GM12874 (cell line): ENCODE measurements around the gene PROSER2.

Experiments
- TF ChIP-seq, protein P1 (sequence below): IDR thresholded peaks from 2 replicates; pipeline ENCODE4 v1.5.1; 2011; ENCODE audit warnings: low read depth, mild to moderate bottlenecking, control low read depth, low read length, moderate library complexity; ENCODE audit not compliant: insufficient read depth

The PROSER2 gene

DNA sequence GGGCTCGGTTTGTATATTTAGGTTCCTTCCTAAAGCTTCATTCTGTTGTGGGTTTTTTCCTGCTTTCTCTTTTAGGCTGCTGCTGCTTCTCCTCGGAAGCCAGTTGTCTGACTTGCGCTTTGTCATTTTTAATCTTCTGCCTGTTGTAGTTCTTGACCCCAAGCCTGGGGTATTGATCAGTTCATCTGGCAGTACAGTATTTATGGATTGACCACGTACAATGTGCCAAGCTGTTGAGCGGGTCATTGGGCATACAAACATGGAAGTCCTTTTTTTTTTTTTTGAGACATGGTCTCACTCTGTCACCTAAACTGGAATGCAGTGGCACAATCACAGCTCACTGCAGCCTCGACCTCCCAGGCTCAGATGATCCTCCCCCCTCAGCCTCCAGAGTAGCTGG is 4.3 kb downstream of the PROSER2 start:
- TF ChIP-seq, protein P1, sequence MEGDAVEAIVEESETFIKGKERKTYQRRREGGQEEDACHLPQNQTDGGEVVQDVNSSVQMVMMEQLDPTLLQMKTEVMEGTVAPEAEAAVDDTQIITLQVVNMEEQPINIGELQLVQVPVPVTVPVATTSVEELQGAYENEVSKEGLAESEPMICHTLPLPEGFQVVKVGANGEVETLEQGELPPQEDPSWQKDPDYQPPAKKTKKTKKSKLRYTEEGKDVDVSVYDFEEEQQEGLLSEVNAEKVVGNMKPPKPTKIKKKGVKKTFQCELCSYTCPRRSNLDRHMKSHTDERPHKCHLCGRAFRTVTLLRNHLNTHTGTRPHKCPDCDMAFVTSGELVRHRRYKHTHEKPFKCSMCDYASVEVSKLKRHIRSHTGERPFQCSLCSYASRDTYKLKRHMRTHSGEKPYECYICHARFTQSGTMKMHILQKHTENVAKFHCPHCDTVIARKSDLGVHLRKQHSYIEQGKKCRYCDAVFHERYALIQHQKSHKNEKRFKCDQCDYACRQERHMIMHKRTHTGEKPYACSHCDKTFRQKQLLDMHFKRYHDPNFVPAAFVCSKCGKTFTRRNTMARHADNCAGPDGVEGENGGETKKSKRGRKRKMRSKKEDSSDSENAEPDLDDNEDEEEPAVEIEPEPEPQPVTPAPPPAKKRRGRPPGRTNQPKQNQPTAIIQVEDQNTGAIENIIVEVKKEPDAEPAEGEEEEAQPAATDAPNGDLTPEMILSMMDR, result no peak

DNA sequence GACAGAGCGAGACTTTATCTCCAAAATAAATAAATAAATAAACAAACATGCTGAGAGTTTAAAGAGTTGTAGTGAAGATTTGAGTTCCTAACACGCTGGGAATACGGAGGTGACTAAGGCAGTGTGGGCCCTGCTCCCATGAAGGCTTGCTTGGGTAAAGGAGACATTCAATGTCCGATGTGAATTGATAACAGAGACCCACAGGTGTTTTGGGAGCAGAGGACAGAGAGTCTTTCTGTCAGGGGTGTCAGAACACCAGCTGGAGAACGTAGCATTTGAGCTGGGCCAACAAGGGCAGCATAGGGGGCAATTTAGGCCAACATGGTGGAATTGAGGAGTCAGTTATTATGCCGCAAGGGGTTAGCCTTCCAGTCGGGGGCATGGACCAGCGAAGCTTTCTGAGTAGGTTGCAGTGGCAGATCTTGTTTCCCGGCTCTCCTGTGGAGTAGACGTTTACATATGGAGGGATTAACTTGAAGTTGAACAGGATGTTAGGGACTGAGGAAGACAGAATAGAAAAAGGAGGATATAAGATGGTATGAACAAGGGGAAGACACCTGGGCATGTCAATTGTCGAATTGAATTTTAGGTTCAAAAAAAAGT is 5.6 kb downstream of the PROSER2 start:
- TF ChIP-seq, protein P1, result no peak

DNA sequence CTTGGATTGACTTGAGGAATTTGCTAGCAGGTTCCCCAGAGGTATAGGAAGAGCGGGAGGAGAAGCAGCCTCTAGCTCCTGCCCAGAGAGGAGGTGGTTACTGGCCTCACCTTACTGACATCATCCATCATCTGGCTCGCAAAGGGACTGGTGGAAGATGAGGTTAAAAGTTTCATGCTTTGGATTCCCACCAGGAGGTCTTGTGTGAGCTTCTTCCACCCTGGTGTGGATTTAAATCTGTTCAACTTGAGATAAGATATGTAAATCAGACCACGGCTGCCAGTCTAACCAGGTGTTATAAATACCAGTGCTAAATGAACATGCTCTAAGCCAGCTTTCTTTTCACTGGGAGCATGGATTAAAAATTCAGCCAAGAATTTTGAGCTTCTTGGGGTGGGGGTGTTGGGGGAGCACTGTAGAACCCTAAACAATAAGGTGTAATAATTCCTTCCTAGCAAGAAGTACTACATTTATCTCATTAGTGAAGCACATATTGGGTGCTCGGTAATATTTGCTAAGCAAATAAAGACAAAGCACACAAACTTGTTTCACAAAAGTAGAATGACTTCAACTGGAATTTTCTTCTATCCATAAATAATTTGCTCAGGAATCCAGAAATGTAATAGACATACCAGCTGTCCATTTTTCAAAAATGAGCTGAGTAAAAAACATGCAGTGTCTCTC is 7.8 kb downstream of the PROSER2 start:
- TF ChIP-seq, protein P1, result no peak

DNA sequence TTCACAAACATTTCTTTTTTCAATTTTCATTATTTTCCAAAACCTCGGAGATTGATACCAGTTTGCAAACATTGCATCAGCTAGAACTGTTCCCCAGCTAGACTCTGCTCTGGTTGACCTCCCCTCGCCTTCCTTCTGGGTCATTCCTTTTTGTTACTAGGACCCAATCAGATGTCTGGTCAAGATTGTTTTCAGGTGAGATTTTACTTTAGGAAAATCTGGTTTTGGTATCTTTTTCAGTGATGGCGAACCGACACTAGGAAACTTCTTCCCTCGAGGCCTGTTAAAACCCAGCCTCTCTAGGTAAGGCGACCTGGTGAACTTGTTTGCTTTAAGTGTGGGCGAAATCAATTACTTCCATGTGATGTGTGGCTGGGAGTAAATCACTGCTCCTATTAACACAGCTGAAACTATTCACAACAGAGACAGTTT is 8.4 kb downstream of the PROSER2 start:
- TF ChIP-seq, protein P1, result no peak

- TF ChIP-seq, protein P1, result no peak
Measured at GRCh38 chr10:11832042-11832441, 8.9 kb downstream of the PROSER2 start.

- TF ChIP-seq, protein P1, result no peak
Measured at GRCh38 chr10:11835061-11835460, 11.9 kb downstream of the PROSER2 start.

DNA sequence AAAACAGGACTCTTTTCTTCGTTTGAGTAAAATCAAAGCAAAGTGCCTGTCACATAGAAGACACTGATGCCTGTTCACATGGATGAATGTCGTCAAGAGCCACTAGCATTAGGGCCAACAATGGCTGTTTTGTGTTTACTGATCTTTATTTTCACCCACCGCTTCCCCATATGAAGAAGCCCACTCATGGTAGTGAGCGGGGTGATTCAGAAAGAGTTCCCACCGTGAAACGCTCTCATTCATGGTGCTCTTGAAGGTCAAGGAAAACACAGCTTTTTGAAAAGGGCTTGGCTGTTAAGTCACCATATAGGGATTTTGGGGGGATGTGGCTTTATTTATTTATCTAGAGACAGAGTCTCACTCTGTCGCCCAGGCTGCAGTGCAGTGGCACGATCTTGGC is 12.5 kb downstream of the PROSER2 start:
- TF ChIP-seq, protein P1, result no peak
